ENCODE data around the gene CDK6. TPM values are rescaled to one million over a fixed set of nuclear protein-coding genes. Genes with fewer than 3 reads are reported as not detected.

Gene CDK6
- total and polyA plus RNA-seq, 4 donors = 1.6 to 66.4 (median 12.1) TPM

GRCh38 chr7:92765725-92766124, 70.6 kb downstream of the CDK6 start:
- ATAC-seq (ENCODE audit: insufficient read depth, low FRiP score) (no peak), DNase-seq (no peak)
- no peak for TF ChIP-seq CTCF (IDR thresholded peaks at IDR 0.05; ENCODE audit: control extremely low read depth, extremely low read depth)
- no peak overlapping the region for H3K4me3 ChIP-seq
- H3K27ac ChIP-seq (ENCODE audit: low read depth in 1 of 2, low read length in 1 of 2) = peak overlapping the region in 1 of 2 donors; percentile 79
- H3K36me3 ChIP-seq (ENCODE audit: control insufficient read depth in 4 of 4, insufficient read depth in 4 of 4, low read length in 4 of 4) = peaks cover 0 to 6% (median 0%) of the 10 kb centered on the region in 4 donors
- WGBS, 2 donors = 71 to 81% methylated on average over 3 of the region's 3 CpGs
- no peaks in the 10 kb centered on the region for H3K9me3 ChIP-seq (ENCODE audit: control insufficient read depth in 4 of 4, insufficient read depth in 3 of 4, low read length in 3 of 4)
- peaks cover 0 to 17% (median 4%) of the 10 kb centered on the region in 5 donors for H3K4me1 ChIP-seq (ENCODE audit: control insufficient read depth in 5 of 5, insufficient read depth in 5 of 5, low read length in 5 of 5)
- H3K27me3 ChIP-seq (ENCODE audit: control insufficient read depth in 3 of 3, insufficient read depth in 3 of 3, low read length in 2 of 3) = no peaks in the 10 kb centered on the region
- H3K9ac ChIP-seq (ENCODE audit: insufficient read depth in 1 of 2, low read length in 2 of 2) = no peak overlapping the region

- TF ChIP-seq CTCF (IDR thresholded peaks at IDR 0.05; ENCODE audit: control extremely low read depth, extremely low read depth) = no peak
- H3K4me1 ChIP-seq (ENCODE audit: control insufficient read depth in 5 of 5, insufficient read depth in 5 of 5, low read length in 5 of 5) = peaks cover 0 to 22% (median 4%) of the 10 kb centered on the region in 5 donors
- H3K9me3 ChIP-seq (ENCODE audit: control insufficient read depth in 4 of 4, insufficient read depth in 3 of 4, low read length in 3 of 4) = no peaks in the 10 kb centered on the region
- H3K27ac ChIP-seq (ENCODE audit: low read depth in 1 of 2, low read length in 1 of 2) = peak overlapping the region in 1 of 2 donors; percentile 3
- no peak overlapping the region for H3K4me3 ChIP-seq
- 90 to 91% methylated on average over 4 of the region's 4 CpGs for WGBS, 2 donors
- ATAC-seq (ENCODE audit: insufficient read depth, low FRiP score) = no peak
- peaks cover 0 to 3% (median 0%) of the 10 kb centered on the region in 4 donors for H3K36me3 ChIP-seq (ENCODE audit: control insufficient read depth in 4 of 4, insufficient read depth in 4 of 4, low read length in 4 of 4)
- H3K27me3 ChIP-seq (ENCODE audit: control insufficient read depth in 3 of 3, insufficient read depth in 3 of 3, low read length in 2 of 3) = no peaks in the 10 kb centered on the region
- no peak overlapping the region for H3K9ac ChIP-seq (ENCODE audit: insufficient read depth in 1 of 2, low read length in 2 of 2)
- DNase-seq = peak in 1 of 3 donors; percentile 33
Measured at GRCh38 chr7:92763636-92764423, 72.5 kb downstream of the CDK6 start.

GRCh38 chr7:92762851-92763250, 73.5 kb downstream of the CDK6 start:
- peaks cover 0 to 7% (median 2%) of the 10 kb centered on the region in 4 donors for H3K36me3 ChIP-seq (ENCODE audit: control insufficient read depth in 4 of 4, insufficient read depth in 4 of 4, low read length in 4 of 4)

More at GRCh38 chr7:92762851-92763250, 73.5 kb downstream of the CDK6 start:
- no peak for TF ChIP-seq CTCF (IDR thresholded peaks at IDR 0.05; ENCODE audit: control extremely low read depth, extremely low read depth)
- Histone ChIP-seq H3K9me3 (ENCODE audit: control insufficient read depth in 4 of 4, insufficient read depth in 3 of 4, low read length in 3 of 4) (no peaks in the 10 kb centered on the region), H3K27ac (ENCODE audit: low read depth in 1 of 2, low read length in 1 of 2) (no peak overlapping the region), H3K27me3 (ENCODE audit: control insufficient read depth in 3 of 3, insufficient read depth in 3 of 3, low read length in 2 of 3) (no peaks in the 10 kb centered on the region), H3K4me3 (no peak overlapping the region), H3K9ac (ENCODE audit: insufficient read depth in 1 of 2, low read length in 2 of 2) (no peak overlapping the region), H3K4me1 (ENCODE audit: control insufficient read depth in 5 of 5, insufficient read depth in 5 of 5, low read length in 5 of 5) (peaks cover 0 to 23% (median 4%) of the 10 kb centered on the region in 5 donors)
- DNase-seq (no peak), ATAC-seq (ENCODE audit: insufficient read depth, low FRiP score) (no peak)
- 97 to 99% methylated on average over 3 of the region's 3 CpGs for WGBS, 2 donors

Measured in lung (tissue), 12 donors.